ENCODE results near the gene PCMTD2.

DNA sequence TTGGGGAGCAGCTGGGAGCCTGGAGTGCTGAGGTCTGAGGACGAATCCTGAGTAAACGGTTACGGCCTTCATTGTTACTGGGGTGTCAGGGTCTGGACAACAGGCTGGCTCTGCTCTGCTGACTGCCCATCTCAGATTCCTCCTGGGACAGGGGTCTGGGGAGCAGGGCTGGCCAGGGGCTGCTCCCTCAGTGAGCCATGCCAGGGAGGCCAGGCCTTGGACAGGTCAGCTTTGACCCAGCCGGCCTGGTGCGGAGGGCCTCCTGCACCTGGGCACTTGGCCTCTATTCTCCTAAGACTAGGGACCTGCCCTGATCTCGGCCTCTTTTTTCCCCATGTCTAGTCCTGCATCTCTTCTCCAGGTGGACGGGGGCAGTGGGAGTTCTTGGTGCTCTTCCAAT, 46.4 kb upstream of the PCMTD2 start:
- TF ChIP-seq, protein P1, sequence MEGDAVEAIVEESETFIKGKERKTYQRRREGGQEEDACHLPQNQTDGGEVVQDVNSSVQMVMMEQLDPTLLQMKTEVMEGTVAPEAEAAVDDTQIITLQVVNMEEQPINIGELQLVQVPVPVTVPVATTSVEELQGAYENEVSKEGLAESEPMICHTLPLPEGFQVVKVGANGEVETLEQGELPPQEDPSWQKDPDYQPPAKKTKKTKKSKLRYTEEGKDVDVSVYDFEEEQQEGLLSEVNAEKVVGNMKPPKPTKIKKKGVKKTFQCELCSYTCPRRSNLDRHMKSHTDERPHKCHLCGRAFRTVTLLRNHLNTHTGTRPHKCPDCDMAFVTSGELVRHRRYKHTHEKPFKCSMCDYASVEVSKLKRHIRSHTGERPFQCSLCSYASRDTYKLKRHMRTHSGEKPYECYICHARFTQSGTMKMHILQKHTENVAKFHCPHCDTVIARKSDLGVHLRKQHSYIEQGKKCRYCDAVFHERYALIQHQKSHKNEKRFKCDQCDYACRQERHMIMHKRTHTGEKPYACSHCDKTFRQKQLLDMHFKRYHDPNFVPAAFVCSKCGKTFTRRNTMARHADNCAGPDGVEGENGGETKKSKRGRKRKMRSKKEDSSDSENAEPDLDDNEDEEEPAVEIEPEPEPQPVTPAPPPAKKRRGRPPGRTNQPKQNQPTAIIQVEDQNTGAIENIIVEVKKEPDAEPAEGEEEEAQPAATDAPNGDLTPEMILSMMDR (IDR thresholded peaks at IDR 0.05), result no peak
- no peak for TF ChIP-seq ZFX (IDR thresholded peaks at IDR 0.05; ENCODE audit: borderline replicate concordance)
